ENCODE results near the gene HEXIM2.

Gene HEXIM2

GRCh38 chr17:45149037-45149668 is 12.5 kb upstream of the HEXIM2 start (continued):
- TF ChIP-seq PATZ1 (tag by site-specific recombination; IDR thresholded peaks at IDR 0.05) (peak; percentile 89), HOXA7 (CRISPR knock-in tag; IDR thresholded peaks at IDR 0.05; ENCODE audit: borderline replicate concordance) (no peak), ZNF362 (tag by site-specific recombination; IDR thresholded peaks at IDR 0.05) (peak; percentile 97), EGR2 (tag by site-specific recombination; IDR thresholded peaks at IDR 0.05; ENCODE audit: low read depth) (no peak), GLIS2 (tag by site-specific recombination; IDR thresholded peaks at IDR 0.05) (peak; percentile 88), KLF7 (tag by site-specific recombination; IDR thresholded peaks at IDR 0.05; ENCODE audit: borderline replicate concordance) (no peak), RBAK (tag by site-specific recombination; IDR thresholded peaks at IDR 0.05) (no peak)
- TF ChIP-seq, protein P1, sequence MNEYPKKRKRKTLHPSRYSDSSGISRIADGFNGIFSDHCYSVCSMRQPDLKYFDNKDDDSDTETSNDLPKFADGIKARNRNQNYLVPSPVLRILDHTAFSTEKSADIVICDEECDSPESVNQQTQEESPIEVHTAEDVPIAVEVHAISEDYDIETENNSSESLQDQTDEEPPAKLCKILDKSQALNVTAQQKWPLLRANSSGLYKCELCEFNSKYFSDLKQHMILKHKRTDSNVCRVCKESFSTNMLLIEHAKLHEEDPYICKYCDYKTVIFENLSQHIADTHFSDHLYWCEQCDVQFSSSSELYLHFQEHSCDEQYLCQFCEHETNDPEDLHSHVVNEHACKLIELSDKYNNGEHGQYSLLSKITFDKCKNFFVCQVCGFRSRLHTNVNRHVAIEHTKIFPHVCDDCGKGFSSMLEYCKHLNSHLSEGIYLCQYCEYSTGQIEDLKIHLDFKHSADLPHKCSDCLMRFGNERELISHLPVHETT (tag by site-specific recombination; IDR thresholded peaks at IDR 0.05), result no peak

DNA sequence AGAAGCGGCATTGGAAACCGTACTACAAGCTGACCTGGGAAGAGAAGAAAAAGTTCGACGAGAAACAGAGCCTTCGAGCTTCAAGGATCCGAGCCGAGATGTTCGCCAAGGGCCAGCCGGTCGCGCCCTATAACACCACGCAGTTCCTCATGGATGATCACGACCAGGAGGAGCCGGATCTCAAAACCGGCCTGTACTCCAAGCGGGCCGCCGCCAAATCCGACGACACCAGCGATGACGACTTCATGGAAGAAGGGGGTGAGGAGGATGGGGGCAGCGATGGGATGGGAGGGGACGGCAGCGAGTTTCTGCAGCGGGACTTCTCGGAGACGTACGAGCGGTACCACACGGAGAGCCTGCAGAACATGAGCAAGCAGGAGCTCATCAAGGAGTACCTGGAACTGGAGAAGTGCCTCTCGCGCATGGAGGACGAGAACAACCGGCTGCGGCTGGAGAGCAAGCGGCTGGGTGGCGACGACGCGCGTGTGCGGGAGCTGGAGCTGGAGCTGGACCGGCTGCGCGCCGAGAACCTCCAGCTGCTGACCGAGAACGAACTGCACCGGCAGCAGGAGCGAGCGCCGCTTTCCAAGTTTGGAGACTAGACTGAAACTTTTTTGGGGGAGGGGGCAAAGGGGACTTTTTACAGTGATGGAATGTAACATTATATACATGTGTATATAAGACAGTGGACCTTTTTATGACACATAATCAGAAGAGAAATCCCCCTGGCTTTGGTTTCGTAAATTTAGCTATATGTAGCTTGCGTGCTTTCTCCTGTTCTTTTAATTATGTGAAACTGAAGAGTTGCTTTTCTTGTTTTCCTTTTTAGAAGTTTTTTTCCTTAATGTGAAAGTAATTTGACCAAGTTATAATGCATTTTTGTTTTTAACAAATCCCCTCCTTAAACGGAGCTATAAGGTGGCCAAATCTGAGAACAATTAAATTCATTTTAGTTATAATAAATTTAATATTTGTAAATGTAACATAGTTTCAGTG is 11.7 kb upstream of the HEXIM2 start:
- H3K27ac ChIP-seq (ENCODE audit: extremely low read depth, low read depth, low read length), result peak overlapping the region; percentile 86
- H3K4me1 ChIP-seq (ENCODE audit: control insufficient read depth, insufficient read depth, low read length), result peaks cover 10% of the 10 kb centered on the region; the same call in 1 of the 2 replicates
- no peaks in the 10 kb centered on the region for H3K9me3 ChIP-seq (ENCODE audit: control insufficient read depth, insufficient read depth, low read depth, low read length)
- ChIA-PET CTCF (interaction anchor here (0.7 to 10.8 kb wide), 35 partner anchors 9 to 269 kb away, joined by 3 to 209 read pairs (median 4); partner anchors contain the start of genes ACBD4, FMNL1, HEXIM2 and PLCD3), POLR2A (interaction anchor here (0.7 to 8.3 kb wide), 31 partner anchors 11 to 374 kb away, joined by 3 to 700 read pairs (median 6); partner anchors contain the start of genes ACBD4, HEXIM2, MAP3K14 and NMT1)
- H3K4me3 ChIP-seq (ENCODE audit: low read depth, low read length), result peak overlapping the region; percentile 61
- H3K36me3 ChIP-seq (ENCODE audit: control insufficient read depth in 2 of 2, insufficient read depth in 1 of 2, low read length in 2 of 2), result peaks cover 0 to 6% of the 10 kb centered on the region in 2 experiments; a peak in 1 of 3 replicates
- TF ChIP-seq ZBTB21 (tag by site-specific recombination; IDR thresholded peaks at IDR 0.05), result peak; percentile 20; the same call in 1 of the 2 replicates
- 0 out of 2 replicates have a peak, but pooled peaks have one; percentile 14 for TF ChIP-seq ZNF76 (tag by site-specific recombination; IDR thresholded peaks at IDR 0.05; ENCODE audit: borderline replicate concordance, low read depth)
- TF ChIP-seq SCRT2 (tag by site-specific recombination; IDR thresholded peaks at IDR 0.05), result no peak
- TF ChIP-seq, protein P2, sequence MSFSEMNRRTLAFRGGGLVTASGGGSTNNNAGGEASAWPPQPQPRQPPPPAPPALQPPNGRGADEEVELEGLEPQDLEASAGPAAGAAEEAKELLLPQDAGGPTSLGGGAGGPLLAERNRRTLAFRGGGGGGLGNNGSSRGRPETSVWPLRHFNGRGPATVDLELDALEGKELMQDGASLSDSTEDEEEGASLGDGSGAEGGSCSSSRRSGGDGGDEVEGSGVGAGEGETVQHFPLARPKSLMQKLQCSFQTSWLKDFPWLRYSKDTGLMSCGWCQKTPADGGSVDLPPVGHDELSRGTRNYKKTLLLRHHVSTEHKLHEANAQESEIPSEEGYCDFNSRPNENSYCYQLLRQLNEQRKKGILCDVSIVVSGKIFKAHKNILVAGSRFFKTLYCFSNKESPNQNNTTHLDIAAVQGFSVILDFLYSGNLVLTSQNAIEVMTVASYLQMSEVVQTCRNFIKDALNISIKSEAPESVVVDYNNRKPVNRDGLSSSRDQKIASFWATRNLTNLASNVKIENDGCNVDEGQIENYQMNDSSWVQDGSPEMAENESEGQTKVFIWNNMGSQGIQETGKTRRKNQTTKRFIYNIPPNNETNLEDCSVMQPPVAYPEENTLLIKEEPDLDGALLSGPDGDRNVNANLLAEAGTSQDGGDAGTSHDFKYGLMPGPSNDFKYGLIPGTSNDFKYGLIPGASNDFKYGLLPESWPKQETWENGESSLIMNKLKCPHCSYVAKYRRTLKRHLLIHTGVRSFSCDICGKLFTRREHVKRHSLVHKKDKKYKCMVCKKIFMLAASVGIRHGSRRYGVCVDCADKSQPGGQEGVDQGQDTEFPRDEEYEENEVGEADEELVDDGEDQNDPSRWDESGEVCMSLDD (tag by site-specific recombination; IDR thresholded peaks at IDR 0.05), result peak; percentile 32; the same call in 1 of the 2 replicates
- TF ChIP-seq, protein P3, sequence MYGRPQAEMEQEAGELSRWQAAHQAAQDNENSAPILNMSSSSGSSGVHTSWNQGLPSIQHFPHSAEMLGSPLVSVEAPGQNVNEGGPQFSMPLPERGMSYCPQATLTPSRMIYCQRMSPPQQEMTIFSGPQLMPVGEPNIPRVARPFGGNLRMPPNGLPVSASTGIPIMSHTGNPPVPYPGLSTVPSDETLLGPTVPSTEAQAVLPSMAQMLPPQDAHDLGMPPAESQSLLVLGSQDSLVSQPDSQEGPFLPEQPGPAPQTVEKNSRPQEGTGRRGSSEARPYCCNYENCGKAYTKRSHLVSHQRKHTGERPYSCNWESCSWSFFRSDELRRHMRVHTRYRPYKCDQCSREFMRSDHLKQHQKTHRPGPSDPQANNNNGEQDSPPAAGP (tag by site-specific recombination; IDR thresholded peaks at IDR 0.05), result 0 out of 2 replicates have a peak, but pooled peaks have one; percentile 14
- TF ChIP-seq ZNF654 (tag by site-specific recombination; IDR thresholded peaks at IDR 0.05; ENCODE audit: low read depth), result 0 out of 2 replicates have a peak, but pooled peaks have one; percentile 2
- TF ChIP-seq, protein P4, sequence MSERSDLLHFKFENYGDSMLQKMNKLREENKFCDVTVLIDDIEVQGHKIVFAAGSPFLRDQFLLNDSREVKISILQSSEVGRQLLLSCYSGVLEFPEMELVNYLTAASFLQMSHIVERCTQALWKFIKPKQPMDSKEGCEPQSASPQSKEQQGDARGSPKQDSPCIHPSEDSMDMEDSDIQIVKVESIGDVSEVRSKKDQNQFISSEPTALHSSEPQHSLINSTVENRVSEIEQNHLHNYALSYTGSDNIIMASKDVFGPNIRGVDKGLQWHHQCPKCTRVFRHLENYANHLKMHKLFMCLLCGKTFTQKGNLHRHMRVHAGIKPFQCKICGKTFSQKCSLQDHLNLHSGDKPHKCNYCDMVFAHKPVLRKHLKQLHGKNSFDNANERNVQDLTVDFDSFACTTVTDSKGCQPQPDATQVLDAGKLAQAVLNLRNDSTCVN (tag by site-specific recombination; optimal IDR thresholded peaks at IDR 0.05), result peak; percentile 96
- TF ChIP-seq MZF1 (tag by site-specific recombination; IDR thresholded peaks at IDR 0.05; ENCODE audit: borderline replicate concordance), result peak; percentile 70
- TF ChIP-seq PRDM1 (tag by site-specific recombination; IDR thresholded peaks at IDR 0.05), result peak; percentile 97
- TF ChIP-seq ZSCAN4 (tag by site-specific recombination; IDR thresholded peaks at IDR 0.05), result no peak
- TF ChIP-seq, protein P5, sequence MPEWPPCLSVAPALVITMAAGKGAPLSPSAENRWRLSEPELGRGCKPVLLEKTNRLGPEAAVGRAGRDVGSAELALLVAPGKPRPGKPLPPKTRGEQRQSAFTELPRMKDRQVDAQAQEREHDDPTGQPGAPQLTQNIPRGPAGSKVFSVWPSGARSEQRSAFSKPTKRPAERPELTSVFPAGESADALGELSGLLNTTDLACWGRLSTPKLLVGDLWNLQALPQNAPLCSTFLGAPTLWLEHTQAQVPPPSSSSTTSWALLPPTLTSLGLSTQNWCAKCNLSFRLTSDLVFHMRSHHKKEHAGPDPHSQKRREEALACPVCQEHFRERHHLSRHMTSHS (tag by site-specific recombination; IDR thresholded peaks at IDR 0.05), result no peak

Data from HEK293 (cell line).